ENCODE measurements around the gene ZNF860. TPM values are rescaled to one million over a fixed set of nuclear protein-coding genes. Genes with fewer than 3 reads are reported as not detected.

The ZNF860 gene
- 13.8 and 20.3 TPM in 2 replicates for total RNA-seq (2014; rRNA removed; shearing (Covaris generic))
- 22.2 and 24.2 TPM in 2 replicates for total RNA-seq (2022)
- percentile 93 among the genes with signal in this experiment for Bru-seq, nascent RNA
- BruChase-seq, experiment 1, labeled RNA remaining after a 6-hour chase, result percentile 92 among the genes with signal in this experiment
- percentile 93 among the genes with signal in this experiment for BruChase-seq, experiment 2, labeled RNA remaining after a 2-hour chase
- long read RNA-seq, partial matches to known transcripts, result 0 of 7 reads
- long read RNA-seq, other reads (novel, unspliced or antisense), result 4 of 7 reads

DNA sequence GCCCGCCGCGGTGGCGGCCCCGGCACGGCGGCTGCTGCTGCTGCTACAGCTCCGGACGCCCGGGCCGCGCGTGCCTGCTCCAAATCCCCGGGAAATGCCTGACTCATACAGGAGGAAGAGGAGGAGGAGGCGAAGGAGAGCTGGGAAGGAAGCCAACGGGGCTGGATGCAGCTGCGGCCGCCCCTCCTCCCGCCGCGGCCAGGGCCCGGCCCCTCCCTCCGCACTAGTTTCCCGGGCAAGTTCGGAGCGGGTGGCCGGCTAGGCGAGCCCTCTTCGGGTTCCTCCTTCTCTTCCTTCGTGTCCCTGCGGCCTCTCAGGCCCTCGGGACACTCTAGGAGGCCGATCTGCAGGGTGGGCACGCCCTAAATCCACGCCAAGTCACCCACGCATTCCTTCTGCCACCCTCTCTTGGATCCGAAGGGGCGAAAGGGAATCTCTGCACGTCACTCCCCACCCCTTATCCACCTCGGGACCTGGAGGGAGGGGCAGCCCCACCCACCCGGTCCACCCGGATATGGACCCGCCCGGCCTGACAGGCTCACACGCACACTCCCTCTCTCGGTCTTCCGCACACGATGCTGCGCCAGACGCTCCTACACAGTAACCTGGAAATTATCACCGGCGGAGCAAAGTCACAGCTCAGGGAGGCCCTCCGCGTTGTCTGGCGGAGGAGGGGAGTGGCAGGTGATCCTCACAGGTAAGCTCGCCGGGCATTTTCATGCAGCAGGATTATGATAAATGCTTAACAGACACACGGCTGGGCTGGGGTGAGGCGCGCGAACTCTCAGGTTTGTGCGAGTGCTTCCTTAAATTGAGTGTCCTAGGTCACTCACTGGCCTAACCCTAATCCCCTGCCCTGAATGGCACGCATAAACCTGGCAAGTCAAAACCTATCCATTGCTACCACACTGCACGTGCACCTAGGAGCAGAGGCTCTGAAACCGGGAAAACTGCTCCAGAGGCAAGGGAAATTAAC is at the start of gene ZNF860, which contains the start of gene OSBPL10:
TSS of gene ZNF860 (plus strand) at position 545 of the 976 bp plus-strand sequence. CDS start 7,330 bp downstream, outside the sequence.
TSS of gene OSBPL10 (minus strand) at position 57 of the 976 bp plus-strand sequence. CDS start 83 bp downstream, outside the sequence.
- Histone ChIP-seq H3K9me3 (ENCODE audit: low read length) (0 out of 2 replicates have a peak, but pooled peaks cover 18% of the 10 kb centered on the region), H2AFZ (ENCODE audit: low read length) (peak within 1 kb of the TSS; percentile 46; the same call in 1 of the 2 replicates), H3K4me2 (ENCODE audit: low read length) (peak within 1 kb of the TSS; percentile 98), H3K9me2 (ENCODE audit: insufficient read depth, low read length) (no peaks in the 10 kb centered on the region), H4K20me1 (ENCODE audit: insufficient read depth, low read length) (0 out of 2 replicates have a peak, but pooled peaks cover 4% of the 10 kb centered on the region), H3K4me1 (ENCODE audit: insufficient read depth, low read length, poor library complexity, severe bottlenecking) (peaks cover 72% of the 10 kb centered on the region), H3K4me3 (ENCODE audit: low read depth, low read length, poor library complexity, severe bottlenecking) (peak within 1 kb of the TSS; percentile 91), H3K36me3 (ENCODE audit: insufficient read depth, low read length) (peaks cover 63% of the 10 kb centered on the region), H3K27ac (ENCODE audit: low read depth, low read length, poor library complexity, severe bottlenecking) (peak within 1 kb of the TSS; percentile 88), H3K79me2 (ENCODE audit: insufficient read depth, low read depth, low read length) (peaks cover 88% of the 10 kb centered on the region)
- BruUV-seq (replicated peaks), result no TSS peak
- peak; percentile 81 for DNase-seq (ENCODE audit: low spot score)
- POLR2A ChIA-PET, result interaction anchor here (0.5 to 3.2 kb wide), 21 partner anchors 7 to 621 kb away, joined by 3 to 19 read pairs (median 5); partner anchors contain the start of gene STT3B
- no peak for TF ChIP-seq EZH2phosphoT487 (IDR thresholded peaks at IDR 0.05; ENCODE audit: borderline replicate concordance, low read depth, low read length)
- TF ChIP-seq, protein P1, sequence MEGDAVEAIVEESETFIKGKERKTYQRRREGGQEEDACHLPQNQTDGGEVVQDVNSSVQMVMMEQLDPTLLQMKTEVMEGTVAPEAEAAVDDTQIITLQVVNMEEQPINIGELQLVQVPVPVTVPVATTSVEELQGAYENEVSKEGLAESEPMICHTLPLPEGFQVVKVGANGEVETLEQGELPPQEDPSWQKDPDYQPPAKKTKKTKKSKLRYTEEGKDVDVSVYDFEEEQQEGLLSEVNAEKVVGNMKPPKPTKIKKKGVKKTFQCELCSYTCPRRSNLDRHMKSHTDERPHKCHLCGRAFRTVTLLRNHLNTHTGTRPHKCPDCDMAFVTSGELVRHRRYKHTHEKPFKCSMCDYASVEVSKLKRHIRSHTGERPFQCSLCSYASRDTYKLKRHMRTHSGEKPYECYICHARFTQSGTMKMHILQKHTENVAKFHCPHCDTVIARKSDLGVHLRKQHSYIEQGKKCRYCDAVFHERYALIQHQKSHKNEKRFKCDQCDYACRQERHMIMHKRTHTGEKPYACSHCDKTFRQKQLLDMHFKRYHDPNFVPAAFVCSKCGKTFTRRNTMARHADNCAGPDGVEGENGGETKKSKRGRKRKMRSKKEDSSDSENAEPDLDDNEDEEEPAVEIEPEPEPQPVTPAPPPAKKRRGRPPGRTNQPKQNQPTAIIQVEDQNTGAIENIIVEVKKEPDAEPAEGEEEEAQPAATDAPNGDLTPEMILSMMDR (conservative IDR thresholded peaks at IDR 0.05; ENCODE audit: low read length), result peak; percentile 11; the same call in 1 of the 2 replicates
- intact Hi-C loops (cut with micrococcal nuclease; ENCODE audit: unreplicated experiment), result loop anchor here (1.0 to 10.0 kb wide), 7 partner anchors 28 to 449 kb away; partner anchors contain the start of gene STT3B
- CTCF ChIA-PET (ENCODE audit: unreplicated experiment), result interaction anchor here (1.1 to 1.6 kb wide), 2 partner anchors 40 to 103 kb away, joined by 3 to 4 read pairs; no protein-coding TSS in a partner anchor

DNA sequence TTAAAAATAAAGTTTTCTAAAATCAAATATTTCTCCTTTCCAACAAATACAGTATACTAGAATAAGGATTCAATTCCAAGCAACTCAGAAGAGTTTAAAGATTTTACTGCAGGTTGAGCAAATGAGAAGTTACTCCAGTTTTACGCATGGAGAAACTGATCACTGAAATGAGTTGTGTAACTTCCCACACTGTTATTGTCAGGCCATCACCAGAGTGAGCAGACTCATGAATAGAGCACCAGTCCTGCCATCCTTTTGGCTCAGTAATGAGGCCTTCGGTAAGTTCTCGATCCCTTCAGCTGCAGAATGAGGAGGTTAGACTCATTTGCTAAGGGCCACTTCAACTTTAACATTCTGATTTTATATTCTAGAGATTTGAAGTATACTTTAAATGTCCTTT is 48.6 kb upstream of the ZNF860 start:
- no TSS peak for BruUV-seq (replicated peaks)
- ChIA-PET CTCF (ENCODE audit: unreplicated experiment) (interaction anchor here (1.0 to 1.5 kb wide), 2 partner anchors 9 to 27 kb away, joined by 3 to 4 read pairs; no protein-coding TSS in a partner anchor), POLR2A (interaction anchor here (0.8 to 2.6 kb wide), 14 partner anchors 9 to 57 kb away, joined by 3 to 22 read pairs (median 5); no protein-coding TSS in a partner anchor)
- peaks cover 99% of the 10 kb centered on the region for H3K4me1 ChIP-seq (ENCODE audit: insufficient read depth, low read length, poor library complexity, severe bottlenecking)
- H4K20me1 ChIP-seq (ENCODE audit: insufficient read depth, low read length), result no peaks in the 10 kb centered on the region
- H3K79me2 ChIP-seq (ENCODE audit: insufficient read depth, low read depth, low read length), result peaks cover 98% of the 10 kb centered on the region
- H2AFZ ChIP-seq (ENCODE audit: low read length), result no peak overlapping the region
- no peaks in the 10 kb centered on the region for H3K9me3 ChIP-seq (ENCODE audit: low read length)
- intact Hi-C loops (cut with micrococcal nuclease; ENCODE audit: unreplicated experiment), result no loop called here
- DNase-seq (ENCODE audit: low spot score), result peak; percentile 46
- peak overlapping the region; percentile 75 for H3K4me2 ChIP-seq (ENCODE audit: low read length)
- peak overlapping the region; percentile 50 for H3K4me3 ChIP-seq (ENCODE audit: low read depth, low read length, poor library complexity, severe bottlenecking)
- no peaks in the 10 kb centered on the region for H3K9me2 ChIP-seq (ENCODE audit: insufficient read depth, low read length)
- H3K36me3 ChIP-seq (ENCODE audit: insufficient read depth, low read length), result peaks cover 13% of the 10 kb centered on the region; the same call in 1 of the 2 replicates
- peak overlapping the region; percentile 94 for H3K27ac ChIP-seq (ENCODE audit: low read depth, low read length, poor library complexity, severe bottlenecking)
- TF ChIP-seq EZH2phosphoT487 (IDR thresholded peaks at IDR 0.05; ENCODE audit: borderline replicate concordance, low read depth, low read length), result no peak
- TF ChIP-seq, protein P1 (conservative IDR thresholded peaks at IDR 0.05; ENCODE audit: low read length), result no peak

Measured in OCI-LY7 (cell line).